ENCODE data around the gene MEPCE.

- TF ChIP-seq MYNN (tag by site-specific recombination; IDR thresholded peaks at IDR 0.05; ENCODE audit: borderline replicate concordance) (no peak), TSHZ1 (tag by site-specific recombination; IDR thresholded peaks at IDR 0.05; ENCODE audit: borderline replicate concordance) (no peak), CTCF (tag by site-specific recombination; IDR thresholded peaks at IDR 0.05) (no peak), ZNF561 (tag by site-specific recombination; IDR thresholded peaks at IDR 0.05; ENCODE audit: borderline replicate concordance) (no peak), YY1 (tag by site-specific recombination; IDR thresholded peaks at IDR 0.05) (no peak), ZNF24 (tag by site-specific recombination; IDR thresholded peaks at IDR 0.05) (no peak)
These were observed 29.6 kb upstream of the MEPCE start for GRCh38 chr7:100400041-100400440.

Measured in HEK293 (cell line).